Measurements from ENCODE around the gene GREB1L.

GREB1L gene

GRCh38 chr18:21408681-21409080 lies 166.6 kb downstream of the GREB1L start:
- Histone ChIP-seq H3K4me3 (no peak overlapping the region), H3K4me2 (no peak overlapping the region), H3K27ac (no peak overlapping the region), H3K9ac (no peak overlapping the region), H3K27me3 (no peaks in the 10 kb centered on the region), H4K20me1 (no peaks in the 10 kb centered on the region), H3K36me3 (no peaks in the 10 kb centered on the region), H3K9me3 (no peaks in the 10 kb centered on the region), H3K4me1 (no peaks in the 10 kb centered on the region)
- no peak for TF ChIP-seq Cebpa-rat (IDR thresholded peaks at IDR 0.05)

GRCh38 chr18:21433436-21433835 lies 191.4 kb downstream of the GREB1L start:
- no peaks in the 10 kb centered on the region for H3K4me1 ChIP-seq
- no peaks in the 10 kb centered on the region for H3K36me3 ChIP-seq
- H3K9me3 ChIP-seq, result no peaks in the 10 kb centered on the region
- no peak overlapping the region for H3K4me3 ChIP-seq
- H4K20me1 ChIP-seq, result no peaks in the 10 kb centered on the region
- no peak overlapping the region for H3K4me2 ChIP-seq
- H3K9ac ChIP-seq, result no peak overlapping the region
- no peak for TF ChIP-seq Cebpa-rat (IDR thresholded peaks at IDR 0.05)
- H3K27me3 ChIP-seq, result no peaks in the 10 kb centered on the region
- no peak overlapping the region for H3K27ac ChIP-seq

DNA sequence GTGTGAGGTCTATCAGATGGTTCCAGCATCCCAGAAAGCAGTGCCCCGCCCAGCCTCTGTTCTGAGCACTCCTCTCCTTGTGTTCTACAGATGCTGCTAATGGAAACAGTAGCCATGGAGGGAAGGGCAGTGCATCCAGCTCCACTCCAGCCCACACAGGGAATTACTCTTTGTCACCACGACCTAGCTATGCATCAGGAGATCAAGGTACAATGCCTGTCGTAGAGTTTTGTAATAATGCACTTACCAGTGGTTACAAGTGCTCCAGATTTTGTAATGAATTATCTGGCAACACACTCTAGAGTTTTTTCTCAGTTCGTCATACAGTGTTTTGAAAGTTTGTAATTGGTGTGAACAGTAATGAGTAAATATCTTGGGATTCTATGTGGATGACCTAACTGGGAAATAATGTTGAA lies 197.4 kb downstream of the GREB1L start:
- Histone ChIP-seq H3K4me3 (no peak overlapping the region), H3K27ac (no peak overlapping the region), H3K9me3 (no peaks in the 10 kb centered on the region), H4K20me1 (no peaks in the 10 kb centered on the region), H3K27me3 (no peaks in the 10 kb centered on the region), H3K4me1 (no peaks in the 10 kb centered on the region), H3K4me2 (no peak overlapping the region), H3K9ac (no peak overlapping the region), H3K36me3 (no peaks in the 10 kb centered on the region)
- no peak for TF ChIP-seq Cebpa-rat (IDR thresholded peaks at IDR 0.05)

DNA sequence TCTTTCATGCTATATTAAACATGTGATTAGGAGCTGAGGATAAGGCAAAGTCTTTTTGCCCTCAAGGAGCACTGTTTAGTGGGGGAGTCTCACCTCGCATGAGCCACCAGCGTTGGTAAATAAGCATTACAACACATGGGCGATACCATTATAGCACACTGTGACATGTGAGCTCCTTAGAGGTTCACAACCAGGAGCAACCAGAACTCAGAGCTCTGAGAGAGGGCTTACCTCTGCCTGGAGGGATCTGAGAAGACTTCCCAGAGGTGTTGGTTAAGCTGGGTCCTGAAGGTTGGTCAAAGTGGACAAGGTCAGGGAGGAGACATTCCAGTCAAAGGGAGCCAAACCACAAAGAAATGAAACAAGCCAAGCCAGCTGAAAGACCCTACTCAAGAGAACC lies 199.6 kb downstream of the GREB1L start:
- no peak for TF ChIP-seq Cebpa-rat (IDR thresholded peaks at IDR 0.05)
- Histone ChIP-seq H3K4me2 (no peak overlapping the region), H3K27me3 (no peaks in the 10 kb centered on the region), H3K27ac (no peak overlapping the region), H3K4me1 (no peaks in the 10 kb centered on the region), H3K9me3 (no peaks in the 10 kb centered on the region), H3K36me3 (no peaks in the 10 kb centered on the region), H3K9ac (no peak overlapping the region), H4K20me1 (no peaks in the 10 kb centered on the region), H3K4me3 (no peak overlapping the region)

- no peak overlapping the region for H3K4me2 ChIP-seq
- no peak overlapping the region for H3K9ac ChIP-seq
- no peaks in the 10 kb centered on the region for H3K27me3 ChIP-seq
- H4K20me1 ChIP-seq, result no peaks in the 10 kb centered on the region
- H3K27ac ChIP-seq, result no peak overlapping the region
- H3K4me1 ChIP-seq, result no peaks in the 10 kb centered on the region
- H3K36me3 ChIP-seq, result no peaks in the 10 kb centered on the region
- H3K4me3 ChIP-seq, result no peak overlapping the region
- no peak for TF ChIP-seq Cebpa-rat (IDR thresholded peaks at IDR 0.05)
- no peaks in the 10 kb centered on the region for H3K9me3 ChIP-seq
These were observed 201.9 kb downstream of the GREB1L start for GRCh38 chr18:21443776-21444464.

DNA sequence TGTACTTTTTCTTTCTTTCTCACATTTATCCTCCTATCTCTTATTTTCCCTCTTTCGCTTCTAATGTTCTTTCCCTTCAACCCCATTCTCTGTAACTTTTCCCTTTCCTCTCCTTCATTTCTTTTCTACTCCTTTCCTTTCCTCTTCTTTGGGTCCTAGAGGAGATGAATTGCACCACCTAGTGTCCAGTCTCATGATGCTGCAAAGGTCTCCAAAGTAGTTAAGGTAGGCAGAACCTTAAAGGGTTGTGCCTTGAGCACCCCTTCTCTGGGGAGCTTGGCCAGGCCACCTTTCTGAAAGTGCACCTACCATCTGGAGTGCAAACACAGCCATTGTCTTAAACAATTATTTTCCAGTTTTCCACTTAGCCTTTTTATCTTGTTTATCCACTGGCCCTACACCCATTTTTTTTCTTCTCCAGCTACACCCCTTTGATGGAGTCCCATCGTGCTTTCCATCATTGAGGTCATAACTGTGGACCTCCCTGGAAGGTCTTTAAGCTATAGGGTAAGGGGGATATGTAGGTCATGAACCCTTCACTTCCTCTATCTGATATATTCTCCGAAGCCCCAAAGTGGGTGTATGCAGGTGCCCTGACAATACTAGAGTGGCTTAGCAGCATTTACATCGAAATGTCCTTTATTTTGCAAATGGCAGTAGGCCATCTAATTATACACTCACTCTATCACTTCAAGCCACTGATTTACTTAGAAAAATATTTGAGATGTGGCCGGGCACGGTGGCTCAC lies 202.6 kb downstream of the GREB1L start:
- H4K20me1 ChIP-seq, result no peaks in the 10 kb centered on the region
- no peak for TF ChIP-seq Cebpa-rat (IDR thresholded peaks at IDR 0.05)
- no peak overlapping the region for H3K4me2 ChIP-seq
- H3K9ac ChIP-seq, result no peak overlapping the region
- no peaks in the 10 kb centered on the region for H3K9me3 ChIP-seq
- no peaks in the 10 kb centered on the region for H3K4me1 ChIP-seq
- no peaks in the 10 kb centered on the region for H3K36me3 ChIP-seq
- no peak overlapping the region for H3K27ac ChIP-seq
- H3K27me3 ChIP-seq, result no peaks in the 10 kb centered on the region
- H3K4me3 ChIP-seq, result no peak overlapping the region

GRCh38 chr18:21448299-21448698 lies 206.3 kb downstream of the GREB1L start:
- H3K27ac ChIP-seq, result no peak overlapping the region
- H3K4me1 ChIP-seq, result no peaks in the 10 kb centered on the region
- H3K27me3 ChIP-seq, result no peaks in the 10 kb centered on the region
- H3K9me3 ChIP-seq, result no peaks in the 10 kb centered on the region
- H3K4me2 ChIP-seq, result no peak overlapping the region
- no peak for TF ChIP-seq Cebpa-rat (IDR thresholded peaks at IDR 0.05)
- no peaks in the 10 kb centered on the region for H4K20me1 ChIP-seq
- no peak overlapping the region for H3K9ac ChIP-seq
- H3K36me3 ChIP-seq, result no peaks in the 10 kb centered on the region
- no peak overlapping the region for H3K4me3 ChIP-seq

DNA sequence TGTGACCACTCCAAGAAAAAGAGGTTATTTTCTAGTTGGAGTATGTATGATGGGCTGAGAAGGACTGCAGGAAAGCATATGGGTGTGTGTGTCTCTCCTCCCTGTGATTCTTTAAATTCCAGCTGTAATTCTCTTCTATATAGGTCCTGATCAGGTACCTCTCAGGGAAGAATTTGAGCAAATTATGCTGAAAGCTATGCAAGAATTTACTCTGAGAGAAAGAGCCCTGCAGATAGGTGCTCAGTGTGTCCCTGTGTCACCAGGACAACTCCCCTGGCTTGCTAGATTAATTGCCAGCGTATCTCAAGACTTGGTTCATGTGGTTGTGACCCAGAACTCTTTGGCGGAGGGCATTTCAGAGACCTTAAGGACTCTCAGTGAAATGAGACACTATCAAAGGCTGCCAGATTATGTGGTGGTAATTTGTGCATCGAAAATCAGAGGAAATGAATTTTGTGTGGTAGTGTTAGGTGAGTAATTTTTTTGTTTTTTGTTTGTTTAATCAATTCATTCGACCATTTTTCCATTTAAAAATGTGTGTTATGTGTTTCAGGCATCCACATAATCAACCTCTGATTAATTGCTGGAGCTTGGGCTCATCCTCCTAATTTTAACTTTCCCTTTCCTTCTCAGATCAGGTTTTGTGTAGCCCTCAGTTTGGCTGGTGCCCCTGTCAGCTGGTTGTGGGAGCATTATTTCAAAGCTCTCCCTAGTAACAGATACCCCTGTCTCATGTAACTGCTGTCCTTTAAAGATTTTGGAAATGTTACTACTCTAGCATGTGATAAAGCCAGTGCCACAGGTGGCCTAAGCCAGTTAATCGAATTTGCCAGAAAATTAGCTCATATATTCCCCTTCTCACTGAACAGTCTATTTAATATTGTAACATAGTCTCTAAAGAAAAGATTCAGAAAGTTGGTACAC lies 207.6 kb downstream of the GREB1L start:
- Histone ChIP-seq H3K9ac (no peak overlapping the region), H4K20me1 (no peaks in the 10 kb centered on the region), H3K4me3 (no peak overlapping the region), H3K27me3 (no peaks in the 10 kb centered on the region), H3K4me1 (no peaks in the 10 kb centered on the region), H3K4me2 (no peak overlapping the region), H3K27ac (no peak overlapping the region), H3K9me3 (no peaks in the 10 kb centered on the region), H3K36me3 (no peaks in the 10 kb centered on the region)
- TF ChIP-seq Cebpa-rat (IDR thresholded peaks at IDR 0.05), result no peak

- H3K4me1 ChIP-seq, result no peaks in the 10 kb centered on the region
- no peak for TF ChIP-seq Cebpa-rat (IDR thresholded peaks at IDR 0.05)
- H3K9ac ChIP-seq, result no peak overlapping the region
- H3K36me3 ChIP-seq, result no peaks in the 10 kb centered on the region
- H3K27me3 ChIP-seq, result no peaks in the 10 kb centered on the region
- H4K20me1 ChIP-seq, result no peaks in the 10 kb centered on the region
- H3K9me3 ChIP-seq, result no peaks in the 10 kb centered on the region
- H3K27ac ChIP-seq, result no peak overlapping the region
- no peak overlapping the region for H3K4me2 ChIP-seq
- H3K4me3 ChIP-seq, result no peak overlapping the region
These were observed 208.5 kb downstream of the GREB1L start for GRCh38 chr18:21450503-21450902.

GRCh38 chr18:21450913-21451312 lies 208.9 kb downstream of the GREB1L start:
- no peak overlapping the region for H3K4me2 ChIP-seq
- no peaks in the 10 kb centered on the region for H3K9me3 ChIP-seq
- no peak overlapping the region for H3K27ac ChIP-seq
- TF ChIP-seq Cebpa-rat (IDR thresholded peaks at IDR 0.05), result no peak
- no peaks in the 10 kb centered on the region for H3K4me1 ChIP-seq
- H3K27me3 ChIP-seq, result no peaks in the 10 kb centered on the region
- no peak overlapping the region for H3K4me3 ChIP-seq
- no peaks in the 10 kb centered on the region for H4K20me1 ChIP-seq
- no peak overlapping the region for H3K9ac ChIP-seq
- no peaks in the 10 kb centered on the region for H3K36me3 ChIP-seq
